Heart left ventricle (tissue), 16 donors: ENCODE data around the gene TLCD5. TPM values are rescaled to one million over a fixed set of nuclear protein-coding genes. Genes with fewer than 3 reads are reported as not detected.
A peak's percentile ranks its signal among the peaks of the same experiment; 100 is the strongest.

Source experiments
- ATAC-seq, 4 donors: fragments of 200-7000 bp; cut with Tn5 transposase; one replicate each; pipeline ENCODE4 v1.9.1; 2020 to 2022; ENCODE audit warnings: moderate library complexity in 4 of 4, mild to moderate bottlenecking in 3 of 4, moderate number of reproducible peaks in 1 of 4
- DNase-seq, 5 donors: peaks; one replicate each; pipeline ENCODE4 v3.0.0-alpha.2; 2020
- H3K27ac ChIP-seq, 12 donors: fragments of 200-600 bp; sonication (generic) in 4 of 12; one replicate each; pipeline versions ENCODE4 v1.5.0 to v1.8.0; 2016 to 2022; ENCODE audit warnings: mild to moderate bottlenecking in 2 of 12
- H3K27me3 ChIP-seq, 9 donors: fragments of 200-600 bp; sonication (generic) in 2 of 9; one replicate each; pipeline versions ENCODE4 v1.5.1 to v1.8.0; 2016 to 2022; ENCODE audit warnings: mild to moderate bottlenecking in 3 of 9
- H3K36me3 ChIP-seq, 9 donors: fragments of 200-600 bp; sonication (generic) in 2 of 9; one replicate each; pipeline versions ENCODE4 v1.5.0 to v1.8.0; 2018 to 2022; ENCODE audit warnings: mild to moderate bottlenecking in 2 of 9
- H3K4me1 ChIP-seq, 12 donors: fragments of 200-600 bp; sonication (generic) in 4 of 12; one replicate each; pipeline versions ENCODE4 v1.5.0 to v1.8.0; 2016 to 2022; ENCODE audit warnings: mild to moderate bottlenecking in 3 of 12
- H3K4me3 ChIP-seq, 12 donors: fragments of 200-600 bp; sonication (generic) in 4 of 12; one replicate each; pipeline versions ENCODE4 v1.5.0 to v1.8.0; 2017 to 2022; ENCODE audit warnings: mild to moderate bottlenecking in 9 of 12, moderate library complexity in 4 of 12
- H3K9me3 ChIP-seq, 12 donors: fragments of 200-600 bp; sonication (generic) in 4 of 12; one replicate each; pipeline versions ENCODE4 v1.5.0 to v1.8.0; 2016 to 2022; ENCODE audit warnings: mild to moderate bottlenecking in 1 of 12
- CTCF ChIP-seq, 12 donors: fragments of 200-600 bp; sonication (generic) in 4 of 12; IDR thresholded peaks; one replicate each; pipeline versions ENCODE4 v1.5.0 to v1.8.0; 2018 to 2022; ENCODE audit warnings: antibody characterized with exemption in 12 of 12, mild to moderate bottlenecking in 5 of 12
- POLR2A ChIP-seq, 2 donors: fragments of 450-650 bp; IDR thresholded peaks; one replicate each; pipeline ENCODE4 v1.6.1; 2017; ENCODE audit warnings: antibody characterized with exemption in 2 of 2, mild to moderate bottlenecking in 2 of 2, moderate library complexity in 2 of 2
- WGBS, 4 donors: extraction: QIAGEN DNeasy Blood & Tissue Kit in 2 of 4; methylation state at CpG; one replicate each; pipeline versions ENCODE4 v1.1.5 to v1.1.7; 2013 to 2018; 5-methylcytosine and 5-hydroxymethylcytosine counted together
- intact Hi-C, 10 donors: fragments of 100-400 bp; cut with DNase I; formaldehyde crosslinking; loops; one replicate each; pipeline versions ENCODE4 v1.11.1 to v1.14.2; 2022
- polyA plus RNA-seq, 2 donors: library from polyadenylated mRNA; stranded (reverse); fragments of 200-250 nt; gene quantifications; one replicate each; pipeline ENCODE4 v1.2.3, GENCODE V29; 2013
- total RNA-seq, 9 donors: library from RNA; depleted of rRNA in 2 of 9; stranded (reverse); fragments of >200 nt in 2 of 9; fragmentation: NEBNext Ultra II Directional in 3 of 9; extraction: Animal tissue kit (Norgen Biotek cat#: 25700) in 3 of 9; gene quantifications; one replicate each; pipeline versions ENCODE4 v1.1.0 to v1.2.4, GENCODE V29; 2016 to 2023
- donor health status: ischemic (EF 13 %, LVEDD 7.1; RV severe dilation, severe dysfunction).
- donor health status: healthy with polysubstance abuse.
- donor health status: DM: no; HTN: yes; CAD: no.
- donor health status: DM: no; HTN: no; CAD: no.
- donor health status: ischemic (EF 25% LVEDD 6.9; RV normal size, moderate dysfunction).
- donor health status: ischemic (EF 25% LVEDD 5.7; RV mildly dilated, moderate dysfunction).
- donor health status: healthy.
- donor health status: DM: yes; HTN: yes; CAD: no.
- donor health status: ischemic (EF 35%, LVEDD 5.7; RV mildly dilated, moderate dysfunction).
- donor health status: nonischemic (EF 11% LVEDD 7.7; RV severe dilation, severe dysfunction).
- donor health status: DM: yes; HTN: yes; CAD: no.
- donor health status: PGD.
- donor health status: ischemic (EF 29% LVEDD 5.4; RV normal size, mild dysfunction).
- donor health status: nonischemic (EF 23%, LVEDD 6.1; RV moderate dilation, normal function).

The TLCD5 gene
- total and polyA plus RNA-seq, 11 donors, result 4.0 to 15.0 (median 10.3) TPM

DNA sequence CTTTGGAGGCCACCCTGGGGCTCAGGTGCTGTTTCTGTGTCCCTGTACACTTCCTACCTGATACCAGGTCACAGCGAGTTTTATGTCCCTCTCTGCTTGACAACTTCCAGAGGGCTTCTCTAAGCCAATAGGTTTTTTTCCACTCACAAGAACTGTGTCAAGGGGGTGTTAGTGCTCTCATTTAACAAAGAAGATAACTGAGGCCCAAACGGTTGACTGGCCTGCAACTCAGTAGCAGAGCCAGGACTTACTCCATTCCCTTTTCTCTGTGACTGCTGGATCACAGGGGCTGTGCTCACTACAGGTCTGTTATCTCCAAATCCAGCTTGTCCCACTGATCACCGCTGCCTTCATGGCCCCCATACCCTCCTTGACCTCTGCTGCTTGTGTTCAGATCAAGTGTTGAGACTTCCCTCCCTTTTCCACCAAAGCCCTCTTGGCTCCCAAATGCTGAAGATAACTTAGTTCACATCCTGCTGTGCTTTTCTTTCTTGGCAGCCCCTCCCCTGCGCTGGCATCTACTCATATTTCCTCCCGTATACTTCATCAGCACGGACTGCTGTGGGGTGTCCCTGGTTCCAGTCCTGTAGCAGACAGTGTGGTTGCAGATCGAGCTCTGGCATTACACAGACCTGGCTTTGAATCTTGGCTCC lies 43.8 kb upstream of the TLCD5 start:
- intact Hi-C loops, result no loop called here
- no peaks in the 10 kb centered on the region for H3K36me3 ChIP-seq
- peaks cover 0 to 13% (median 2%) of the 10 kb centered on the region in 12 donors for H3K4me1 ChIP-seq
- H3K9me3 ChIP-seq, result no peaks in the 10 kb centered on the region
- H3K27ac ChIP-seq, result peak overlapping the region in 3 of 12 donors; percentile 25 to 44 (median 28)
- no peaks in the 10 kb centered on the region for H3K27me3 ChIP-seq
- TF ChIP-seq CTCF (IDR thresholded peaks at IDR 0.05) (no peak), POLR2A (IDR thresholded peaks at IDR 0.05) (no peak)
- ATAC-seq (peak in 3 of 4 donors; percentile 16 to 45 (median 42)), DNase-seq (no peak)
- H3K4me3 ChIP-seq, result no peak overlapping the region
- 25 to 43% (median 29%) methylated on average over 7 of the region's 7 CpGs for WGBS, 4 donors

- Histone ChIP-seq H3K9me3 (no peaks in the 10 kb centered on the region), H3K4me1 (peaks cover 0 to 13% (median 2%) of the 10 kb centered on the region in 12 donors), H3K36me3 (no peaks in the 10 kb centered on the region), H3K4me3 (no peak overlapping the region), H3K27ac (no peak overlapping the region), H3K27me3 (no peaks in the 10 kb centered on the region)
- intact Hi-C loops, result no loop called here
- TF ChIP-seq POLR2A (IDR thresholded peaks at IDR 0.05) (no peak), CTCF (IDR thresholded peaks at IDR 0.05) (no peak)
- 75 to 83% (median 78%) methylated on average over 2 of the region's 2 CpGs for WGBS, 4 donors
- ATAC-seq (no peak), DNase-seq (no peak)
These were observed 42.0 kb upstream of the TLCD5 start for GRCh38 chr11:120283124-120283523.

DNA sequence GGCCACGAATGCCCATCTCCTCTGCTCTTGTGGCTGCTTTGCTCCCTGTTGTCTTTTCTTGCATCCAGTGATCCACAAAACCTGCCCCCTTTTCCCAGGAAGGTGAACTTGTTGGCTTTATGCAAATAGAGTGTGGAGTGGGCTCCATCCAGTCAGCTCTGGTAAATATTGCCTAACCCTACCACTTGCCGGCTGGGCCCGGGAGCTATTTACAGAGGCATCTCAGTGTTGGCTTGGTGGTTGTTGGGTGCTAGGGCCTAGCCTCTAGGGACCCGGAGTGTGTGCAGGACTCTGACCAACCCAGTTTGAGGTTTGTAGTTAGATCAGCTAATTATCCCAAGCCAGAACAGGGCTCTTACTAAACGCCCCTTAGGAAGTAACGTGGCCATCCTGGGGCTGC lies 40.8 kb upstream of the TLCD5 start:
- Histone ChIP-seq H3K36me3 (no peaks in the 10 kb centered on the region), H3K4me3 (no peak overlapping the region), H3K4me1 (peaks cover 0 to 13% (median 2%) of the 10 kb centered on the region in 12 donors), H3K27ac (no peak overlapping the region), H3K27me3 (no peaks in the 10 kb centered on the region), H3K9me3 (no peaks in the 10 kb centered on the region)
- intact Hi-C loops, result no loop called here
- DNase-seq, result no peak
- 89 to 96% (median 92%) methylated on average over 6 of the region's 6 CpGs for WGBS, 4 donors
- TF ChIP-seq POLR2A (IDR thresholded peaks at IDR 0.05) (no peak), CTCF (IDR thresholded peaks at IDR 0.05) (no peak)
- ATAC-seq, result no peak

GRCh38 chr11:120285256-120285655 lies 39.8 kb upstream of the TLCD5 start:
- WGBS, 4 donors, result 82 to 89% (median 87%) methylated on average over 4 of the region's 4 CpGs
- Histone ChIP-seq H3K4me1 (peaks cover 0 to 13% (median 2%) of the 10 kb centered on the region in 12 donors), H3K27ac (no peak overlapping the region), H3K9me3 (no peaks in the 10 kb centered on the region), H3K27me3 (peaks cover 0 to 3% (median 0%) of the 10 kb centered on the region in 9 donors), H3K4me3 (no peak overlapping the region), H3K36me3 (no peaks in the 10 kb centered on the region)
- ATAC-seq (no peak), DNase-seq (no peak)
- intact Hi-C loops, result loop anchor here in 1 of 10 donors (5.0 kb wide), 1 partner anchor 33 kb away; no protein-coding TSS in a partner anchor
- TF ChIP-seq POLR2A (IDR thresholded peaks at IDR 0.05) (no peak), CTCF (IDR thresholded peaks at IDR 0.05) (no peak)
